Fibroblast of skin of abdomen (primary cell): ENCODE results near the gene DSPP. TPM values are rescaled to one million over a fixed set of nuclear protein-coding genes. Genes with fewer than 3 reads are reported as not detected.
A peak's percentile ranks its signal among the peaks of the same experiment; 100 is the strongest.
"Not testable (repeated sequence)": the region's sequence is repeated elsewhere in the genome, so short reads cannot be mapped to it uniquely, and the experiment has no call there.

Experiments
- DNase-seq: peaks from one replicate; pipeline ENCODE4 v3.0.0-alpha.2; 2013
- polyA plus RNA-seq, 2 experiments: library from polyadenylated mRNA; unstranded; fragments of 120-200 nt; gene quantifications; one replicate each; pipeline ENCODE4 v1.2.1, GENCODE V29; 2013; ENCODE audit not compliant: insufficient read length in 2 of 2

Gene DSPP
- not detected for polyA plus RNA-seq (2013, experiment 1 of 2; ENCODE audit: insufficient read length)
- not detected for polyA plus RNA-seq (2013, experiment 2 of 2; ENCODE audit: insufficient read length)

GRCh38 chr4:87608229-87608628 lies at the start of gene DSPP:
Gene DSPP, plus strand, starts transcription at chr4:87608529. Its CDS starts 2,380 bp downstream, at chr4:87610909.
- no peak for DNase-seq

DNA sequence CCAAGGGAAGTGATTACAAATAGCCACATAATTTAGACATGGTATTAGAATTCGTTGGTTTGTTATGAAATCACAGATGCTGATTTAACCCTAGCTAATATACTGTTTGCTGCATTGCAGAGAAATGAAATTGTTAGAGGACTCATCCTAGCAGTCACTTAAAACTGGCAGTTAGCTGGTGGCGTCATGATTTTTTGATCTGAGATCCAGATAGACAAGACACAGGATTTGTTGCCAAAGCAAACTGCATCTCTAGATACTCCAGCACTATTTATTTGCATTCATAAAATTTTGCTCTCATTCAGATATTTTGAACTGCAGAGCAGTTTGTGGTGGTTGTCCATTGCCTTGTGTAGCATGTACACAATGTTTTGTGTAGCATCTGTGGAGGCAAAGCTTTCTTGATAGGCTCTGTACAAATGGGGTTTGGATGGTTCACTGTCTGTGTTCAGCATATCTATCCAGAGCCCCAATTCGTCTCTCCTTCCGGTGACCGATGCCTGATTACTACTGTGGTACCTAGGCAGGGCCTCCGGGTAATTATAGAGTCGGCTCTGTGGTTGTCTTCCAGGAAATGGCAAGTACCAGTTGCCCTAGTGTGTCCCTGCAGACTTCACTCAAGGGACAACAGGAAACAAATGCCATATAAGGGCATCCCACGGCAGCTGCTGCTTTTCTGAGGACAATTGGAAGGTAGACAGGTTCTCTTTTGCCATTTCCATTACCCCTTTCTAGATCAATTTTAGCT lies 49.1 kb upstream of the DSPP start:
- no peak for DNase-seq

DNA sequence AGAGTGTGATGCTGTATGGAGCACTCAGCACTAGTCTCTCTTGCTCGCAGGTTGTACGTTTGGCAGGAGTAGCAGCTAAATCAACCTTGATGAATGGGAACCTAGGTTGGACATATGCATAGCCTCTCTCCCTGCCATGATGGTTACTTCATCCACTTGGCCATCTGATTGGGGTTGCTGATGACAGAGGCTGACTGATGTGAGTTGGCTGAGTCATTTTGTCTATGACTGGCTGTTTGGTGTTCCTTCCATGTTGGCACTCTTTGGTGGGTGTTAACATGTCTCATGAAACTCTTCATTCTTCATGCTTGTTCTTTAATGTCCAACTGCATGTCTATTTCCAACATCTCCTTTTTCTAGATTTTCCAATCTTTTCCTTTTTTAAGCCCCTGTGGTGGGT lies 47.5 kb upstream of the DSPP start:
- DNase-seq, result no peak

DNA sequence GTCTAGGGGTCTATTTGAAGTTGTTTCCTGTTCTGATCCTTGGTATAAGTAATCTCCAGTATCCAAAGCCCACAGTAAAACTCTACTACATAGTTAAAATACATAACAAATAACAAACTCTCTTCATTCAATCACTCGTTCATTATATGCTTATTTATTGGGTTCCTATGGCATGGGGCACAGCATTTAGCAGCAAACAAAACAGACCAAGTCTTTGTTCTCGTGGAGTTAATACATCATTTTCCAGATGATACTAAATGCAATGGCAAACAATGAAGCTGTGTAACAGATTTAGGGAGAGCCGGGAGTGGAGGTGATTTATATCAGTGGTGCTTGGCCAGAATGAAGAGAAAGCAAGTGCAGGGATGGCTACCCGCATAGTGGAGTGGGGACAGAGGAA lies 42.6 kb upstream of the DSPP start:
- DNase-seq, result no peak

DNA sequence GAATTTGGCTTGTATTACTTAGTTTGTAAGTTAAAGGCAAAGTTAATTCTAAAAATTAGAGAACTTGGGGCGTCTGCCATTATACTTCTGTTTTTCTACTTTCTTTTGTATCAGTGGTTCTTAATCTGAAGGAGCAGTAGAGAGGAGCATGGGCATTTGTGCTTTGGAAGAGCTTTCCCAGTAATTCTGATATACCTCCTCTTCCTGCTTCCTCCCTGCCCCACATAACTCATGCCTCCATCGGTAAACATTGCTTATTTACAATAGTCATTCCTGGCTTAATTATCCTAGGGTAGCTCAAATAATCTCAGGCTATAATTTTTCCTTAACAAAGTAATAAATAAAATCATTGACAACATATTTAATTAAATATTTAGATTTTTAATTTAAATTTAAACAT lies 42.1 kb upstream of the DSPP start:
- no peak for DNase-seq

- no peak for DNase-seq
Measured at GRCh38 chr4:87567191-87567590, 41.1 kb upstream of the DSPP start.

- no peak for DNase-seq
Measured at GRCh38 chr4:87570290-87570805, 38.0 kb upstream of the DSPP start.

- DNase-seq, result not testable (repeated sequence)
Measured at GRCh38 chr4:87574376-87574775, 34.0 kb upstream of the DSPP start.

DNA sequence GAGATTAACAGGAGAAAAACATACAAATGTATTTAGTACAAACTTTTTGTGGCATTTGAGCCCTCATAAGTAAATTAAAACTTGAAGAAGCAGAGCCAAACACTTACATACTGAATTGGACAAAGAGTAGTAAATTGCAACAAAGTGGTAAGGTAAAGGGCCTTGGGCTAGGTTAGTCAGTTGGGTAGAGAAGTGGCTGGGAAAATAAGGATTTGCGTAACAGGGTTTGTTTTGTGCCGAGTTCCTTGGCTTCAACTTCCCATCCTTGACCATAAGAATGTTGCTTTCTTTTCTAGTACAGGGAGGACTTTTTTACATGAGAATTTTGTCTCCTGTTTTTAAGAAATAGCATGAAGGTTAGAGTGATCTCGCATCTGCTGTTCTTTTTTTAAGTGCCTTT lies 33.3 kb upstream of the DSPP start:
- no peak for DNase-seq

- DNase-seq, result no peak
Measured at GRCh38 chr4:87575408-87575807, 32.9 kb upstream of the DSPP start.

GRCh38 chr4:87575983-87576382 lies 32.3 kb upstream of the DSPP start:
- no peak for DNase-seq

- DNase-seq, result no peak
Measured at GRCh38 chr4:87579478-87579877, 28.9 kb upstream of the DSPP start.

GRCh38 chr4:87580057-87580456 lies 28.3 kb upstream of the DSPP start:
- no peak for DNase-seq

GRCh38 chr4:87584222-87584908 lies 24.0 kb upstream of the DSPP start:
- no peak for DNase-seq

DNA sequence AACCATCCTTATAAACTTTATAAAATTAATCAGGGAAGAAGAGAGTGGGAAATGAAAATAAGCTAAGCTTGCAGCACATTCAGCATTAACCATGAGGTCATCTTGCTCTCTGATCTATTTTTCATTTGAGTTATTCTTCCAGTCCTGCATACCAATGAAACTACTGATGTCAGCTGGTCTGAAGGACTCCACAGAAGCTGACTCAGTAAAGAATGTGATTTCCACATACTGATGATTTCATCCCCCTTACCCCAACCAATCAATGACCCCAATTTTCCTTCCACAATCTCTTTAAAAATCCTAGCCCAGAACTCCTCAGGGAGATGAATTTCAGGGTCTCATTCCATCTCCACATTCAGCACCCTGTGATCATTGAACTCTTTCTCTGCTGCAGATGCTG lies 18.8 kb upstream of the DSPP start:
- DNase-seq, result peak; percentile 90

DNA sequence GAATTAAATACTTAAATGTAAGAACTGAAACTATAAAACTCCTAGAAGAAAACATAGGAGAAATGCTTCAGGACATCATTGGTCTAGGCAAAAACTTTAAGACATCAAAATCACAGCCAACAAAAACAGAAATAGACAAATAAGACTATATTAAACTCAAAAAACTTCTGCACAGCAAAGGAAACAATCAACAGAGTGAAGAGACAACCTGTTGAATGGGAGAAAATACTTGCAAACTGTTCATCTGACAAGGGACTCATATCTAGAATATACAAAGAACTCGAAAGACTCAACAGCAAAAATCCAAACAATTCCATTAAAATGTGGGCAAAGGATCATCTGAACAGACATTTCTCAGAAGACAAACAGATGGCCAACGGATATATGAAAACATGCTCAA lies 16.2 kb upstream of the DSPP start:
- DNase-seq, result no peak

DNA sequence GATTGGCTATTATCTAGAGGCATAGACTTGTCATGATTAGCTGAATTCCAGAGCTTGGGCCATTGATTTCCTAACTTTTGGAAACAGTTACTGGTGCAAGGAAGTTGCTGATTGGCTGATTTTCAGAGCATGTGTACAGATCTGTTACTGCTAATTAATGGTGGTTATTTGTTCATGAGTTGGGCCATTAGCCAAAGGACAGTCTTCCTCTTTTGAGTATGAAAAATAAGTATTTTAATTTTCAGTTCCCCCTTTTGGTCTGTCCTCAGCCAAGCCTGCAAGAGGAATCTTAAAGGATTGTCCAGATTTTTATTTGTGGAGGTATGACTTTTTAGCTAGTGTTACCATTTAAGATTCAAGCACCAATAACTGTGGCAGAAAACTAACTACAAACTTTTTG lies 7.0 kb upstream of the DSPP start:
- DNase-seq, result no peak

DNA sequence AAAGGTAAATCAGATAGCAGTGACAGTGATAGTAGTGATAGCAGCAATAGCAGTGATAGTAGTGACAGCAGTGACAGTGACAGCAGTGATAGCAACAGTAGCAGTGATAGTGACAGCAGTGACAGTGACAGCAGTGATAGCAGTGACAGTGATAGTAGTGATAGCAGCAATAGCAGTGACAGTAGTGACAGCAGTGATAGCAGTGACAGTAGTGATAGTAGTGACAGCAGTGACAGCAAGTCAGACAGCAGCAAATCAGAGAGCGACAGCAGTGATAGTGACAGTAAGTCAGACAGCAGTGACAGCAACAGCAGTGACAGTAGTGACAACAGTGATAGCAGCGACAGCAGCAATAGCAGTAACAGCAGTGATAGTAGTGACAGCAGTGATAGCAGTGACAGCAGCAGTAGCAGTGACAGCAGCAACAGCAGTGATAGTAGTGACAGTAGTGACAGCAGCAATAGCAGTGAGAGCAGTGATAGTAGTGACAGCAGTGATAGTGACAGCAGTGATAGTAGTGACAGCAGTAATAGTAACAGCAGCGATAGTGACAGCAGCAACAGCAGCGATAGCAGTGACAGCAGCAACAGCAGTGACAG lies 6.1 kb downstream of the DSPP start:
- no peak for DNase-seq

GRCh38 chr4:87616268-87616667 lies 7.9 kb downstream of the DSPP start:
- DNase-seq, result no peak

DNA sequence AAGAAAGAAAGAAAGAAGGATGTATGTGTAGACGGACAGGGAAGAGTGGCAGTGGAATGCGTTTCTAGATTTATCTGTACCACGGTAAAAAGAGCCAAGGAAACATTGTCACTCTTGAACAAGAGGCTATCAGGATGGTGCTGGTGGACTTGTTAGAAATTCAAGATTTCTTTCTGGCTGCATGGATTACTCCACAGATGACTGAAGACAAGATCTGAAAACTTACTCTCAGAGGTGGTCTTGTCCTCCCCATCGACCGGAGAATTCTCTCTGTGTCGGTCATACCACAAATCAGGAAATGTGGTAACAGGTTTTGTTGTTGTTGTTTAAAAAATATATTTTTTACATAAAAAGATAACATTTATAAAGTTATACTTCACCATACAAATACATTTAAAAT lies 11.8 kb downstream of the DSPP start:
- no peak for DNase-seq

DNA sequence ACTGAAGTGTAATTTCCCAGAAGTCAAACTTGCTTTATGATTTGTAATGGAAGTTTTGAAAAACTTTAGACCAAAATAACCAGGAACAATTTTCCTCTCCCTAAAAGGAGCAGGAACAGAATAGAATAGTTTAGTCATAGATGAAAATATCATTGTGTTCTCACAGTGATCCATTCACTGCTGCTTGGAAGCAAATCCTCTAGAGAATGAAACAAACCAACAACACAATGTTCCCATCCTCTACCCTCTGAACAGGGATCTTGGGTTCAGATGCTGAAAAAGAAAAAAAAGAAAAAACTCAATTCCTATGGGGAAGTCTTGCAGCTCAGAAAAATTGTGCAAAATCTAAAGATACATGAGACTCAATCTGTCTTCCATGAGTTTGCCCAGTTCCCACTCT lies 12.2 kb downstream of the DSPP start:
- DNase-seq, result no peak

DNA sequence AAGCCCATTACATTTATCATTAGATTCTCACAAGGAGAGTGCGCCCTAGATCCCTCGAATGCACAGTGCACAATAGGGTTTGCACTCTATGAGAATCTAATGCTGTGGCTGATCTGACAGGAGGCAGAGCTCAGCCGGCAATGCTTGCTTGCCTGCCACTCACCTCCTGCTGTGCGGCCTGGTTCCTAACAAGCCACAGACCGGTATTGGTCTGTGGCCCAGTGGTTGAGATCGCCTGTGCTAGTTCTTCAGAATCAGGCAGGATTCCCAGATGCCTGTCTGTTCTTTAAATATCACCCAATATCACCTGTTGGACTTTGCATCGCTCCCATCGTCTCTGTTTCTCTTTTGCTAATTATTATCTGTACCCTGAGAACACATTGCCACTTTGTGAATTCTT lies 14.0 kb downstream of the DSPP start:
- DNase-seq, result no peak

DNA sequence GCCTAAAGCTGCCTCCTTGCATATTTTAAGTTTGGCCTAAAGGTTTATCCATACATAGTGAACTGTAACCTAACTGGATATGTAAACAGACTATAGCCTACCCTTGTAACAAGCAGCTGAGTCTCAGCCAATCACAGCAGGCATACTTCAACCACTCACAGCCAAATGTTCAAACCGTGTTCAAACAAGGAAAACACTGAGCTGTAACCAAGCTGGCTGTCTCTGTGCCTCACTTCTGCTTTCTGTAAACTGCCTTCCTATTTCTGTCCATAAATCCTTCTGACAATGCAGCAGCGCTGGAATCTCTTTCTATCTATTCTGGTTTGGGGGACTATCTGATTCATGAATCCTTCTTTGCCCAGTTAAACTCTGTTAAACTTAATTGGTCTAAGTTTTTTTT lies 16.4 kb downstream of the DSPP start:
- no peak for DNase-seq

- no peak for DNase-seq
Measured at GRCh38 chr4:87631668-87632067, 23.3 kb downstream of the DSPP start.
